Retinal pigment epithelial cell (primary cell): Measurements from ENCODE around the gene ZIC2.

Source experiments
- DNase-seq: peaks from one replicate; pipeline ENCODE4 v3.0.0-alpha.2; 2010; ENCODE audit warnings: low read depth
- H3K4me3 ChIP-seq: 2 replicates; pipeline ENCODE4 v1.5.1; 2011; ENCODE audit warnings: mild to moderate bottlenecking, low read length, control low read depth, moderate library complexity
- TF ChIP-seq, protein P1 (sequence below): conservative IDR thresholded peaks from 2 replicates; pipeline ENCODE4 v1.5.1; 2011; ENCODE audit warnings: low read depth, low read length, control low read depth, inconsistent platforms

The ZIC2 gene

DNA sequence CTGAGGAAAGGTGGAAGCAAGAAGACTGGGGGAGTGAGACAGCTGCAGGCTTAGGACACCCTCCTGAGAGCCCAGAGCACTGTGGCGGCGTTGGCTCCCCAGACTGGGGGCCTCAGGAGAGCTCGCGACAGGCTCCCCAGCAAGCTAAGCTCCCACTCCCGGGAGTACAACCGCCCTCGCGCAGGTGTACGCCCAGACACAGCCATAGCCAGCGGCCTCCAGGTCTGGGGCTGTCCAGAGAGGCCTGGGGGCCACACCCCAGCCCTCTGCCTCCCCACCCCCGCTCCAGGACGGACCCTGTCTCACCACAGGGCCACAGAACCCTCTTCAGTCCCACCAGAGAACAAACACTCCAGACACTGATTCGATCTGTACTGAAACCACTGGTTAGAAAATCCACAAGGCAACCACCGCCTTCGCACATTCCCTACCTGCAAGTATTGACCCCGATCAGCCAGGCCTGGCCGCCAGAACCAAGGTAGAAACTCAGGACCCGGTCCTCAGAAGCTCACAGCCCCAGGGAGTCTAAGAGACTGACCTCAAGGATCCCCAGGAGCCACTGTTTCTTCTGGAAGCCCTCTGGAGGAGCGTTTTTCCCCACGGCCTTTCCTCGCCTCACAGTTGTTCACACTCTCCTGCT, 26.4 kb upstream of the ZIC2 start:
- TF ChIP-seq, protein P1, sequence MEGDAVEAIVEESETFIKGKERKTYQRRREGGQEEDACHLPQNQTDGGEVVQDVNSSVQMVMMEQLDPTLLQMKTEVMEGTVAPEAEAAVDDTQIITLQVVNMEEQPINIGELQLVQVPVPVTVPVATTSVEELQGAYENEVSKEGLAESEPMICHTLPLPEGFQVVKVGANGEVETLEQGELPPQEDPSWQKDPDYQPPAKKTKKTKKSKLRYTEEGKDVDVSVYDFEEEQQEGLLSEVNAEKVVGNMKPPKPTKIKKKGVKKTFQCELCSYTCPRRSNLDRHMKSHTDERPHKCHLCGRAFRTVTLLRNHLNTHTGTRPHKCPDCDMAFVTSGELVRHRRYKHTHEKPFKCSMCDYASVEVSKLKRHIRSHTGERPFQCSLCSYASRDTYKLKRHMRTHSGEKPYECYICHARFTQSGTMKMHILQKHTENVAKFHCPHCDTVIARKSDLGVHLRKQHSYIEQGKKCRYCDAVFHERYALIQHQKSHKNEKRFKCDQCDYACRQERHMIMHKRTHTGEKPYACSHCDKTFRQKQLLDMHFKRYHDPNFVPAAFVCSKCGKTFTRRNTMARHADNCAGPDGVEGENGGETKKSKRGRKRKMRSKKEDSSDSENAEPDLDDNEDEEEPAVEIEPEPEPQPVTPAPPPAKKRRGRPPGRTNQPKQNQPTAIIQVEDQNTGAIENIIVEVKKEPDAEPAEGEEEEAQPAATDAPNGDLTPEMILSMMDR = no peak
- DNase-seq = no peak
- no peak overlapping the region for H3K4me3 ChIP-seq

DNA sequence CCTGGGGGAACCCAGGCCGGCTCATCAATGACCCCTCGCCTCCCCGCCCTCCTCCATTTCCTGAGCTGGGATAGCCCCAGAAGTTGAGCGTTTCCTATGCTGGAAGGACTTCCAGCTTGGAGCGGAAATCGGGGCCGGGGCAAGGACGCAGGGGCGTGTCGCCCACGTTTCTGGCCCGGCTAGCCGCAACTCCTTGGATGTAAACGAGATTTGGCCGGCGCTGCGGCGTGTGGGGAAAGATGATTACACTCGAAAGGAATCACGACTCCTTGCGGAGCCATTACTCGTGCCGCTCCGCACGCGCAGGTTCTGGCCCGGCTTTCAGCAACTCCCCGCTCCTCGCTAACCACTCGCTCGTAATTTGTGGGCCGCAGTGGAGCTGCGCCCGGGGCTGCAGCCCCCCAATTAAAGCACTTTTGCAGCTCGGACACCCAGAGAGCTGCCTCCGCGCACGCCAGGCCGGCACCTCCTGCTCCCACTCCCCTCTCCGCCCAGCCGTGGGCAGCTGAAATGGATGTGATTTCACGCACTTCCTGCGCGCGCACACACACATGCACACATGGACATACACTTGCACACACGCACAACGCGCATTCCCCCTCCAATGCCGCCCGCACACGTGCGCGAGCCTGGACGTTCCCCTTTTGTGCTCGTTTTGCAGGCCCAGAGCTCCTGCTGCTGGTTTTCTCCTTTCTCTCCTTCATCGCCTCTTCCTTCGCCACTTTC, 25.7 kb upstream of the ZIC2 start:
- no peak for DNase-seq
- H3K4me3 ChIP-seq = no peak overlapping the region
- TF ChIP-seq, protein P1 = no peak

DNA sequence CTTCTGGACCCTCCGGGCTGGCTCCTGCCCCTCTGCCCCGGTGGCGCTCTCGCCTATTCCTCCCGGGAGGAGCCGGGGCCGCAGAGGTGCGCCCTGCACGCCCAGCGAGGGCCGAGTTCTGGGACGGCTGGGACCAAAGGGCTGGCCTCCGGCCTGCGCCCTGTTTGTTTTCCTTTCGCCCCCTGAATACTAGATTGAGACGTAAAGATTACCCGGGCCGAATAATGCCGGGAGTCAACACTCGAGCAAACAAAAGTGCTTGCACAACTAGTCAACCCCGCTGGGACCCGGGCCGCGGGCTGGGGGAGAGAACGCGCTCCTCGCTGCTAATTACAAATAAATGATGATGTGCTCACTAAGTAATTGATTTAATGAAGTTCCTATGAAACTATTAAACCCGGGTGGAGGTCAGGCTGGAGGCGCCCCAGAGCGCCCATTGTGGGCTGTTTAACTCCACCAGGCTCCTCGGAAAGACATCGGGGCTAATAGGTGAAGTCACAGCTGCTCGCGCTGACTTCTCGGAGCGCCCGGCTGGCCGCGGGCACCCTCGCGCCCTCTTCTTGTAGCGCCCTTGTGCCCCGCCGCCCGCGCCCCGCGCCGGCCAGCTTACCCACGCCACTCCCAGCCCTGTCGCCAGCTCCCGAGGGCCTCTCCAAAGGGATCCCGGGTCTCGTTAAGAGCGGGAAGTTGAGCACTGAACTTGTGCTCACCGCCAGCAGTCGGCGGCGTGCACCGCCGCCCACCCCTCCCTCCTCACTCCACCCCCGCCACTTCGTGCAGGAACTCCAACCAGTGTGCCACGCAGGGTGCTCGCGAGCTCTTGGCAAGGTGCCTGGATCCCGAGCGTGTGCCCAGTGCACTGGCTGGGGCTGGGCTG, 24.9 kb upstream of the ZIC2 start:
- H3K4me3 ChIP-seq = no peak overlapping the region

DNA sequence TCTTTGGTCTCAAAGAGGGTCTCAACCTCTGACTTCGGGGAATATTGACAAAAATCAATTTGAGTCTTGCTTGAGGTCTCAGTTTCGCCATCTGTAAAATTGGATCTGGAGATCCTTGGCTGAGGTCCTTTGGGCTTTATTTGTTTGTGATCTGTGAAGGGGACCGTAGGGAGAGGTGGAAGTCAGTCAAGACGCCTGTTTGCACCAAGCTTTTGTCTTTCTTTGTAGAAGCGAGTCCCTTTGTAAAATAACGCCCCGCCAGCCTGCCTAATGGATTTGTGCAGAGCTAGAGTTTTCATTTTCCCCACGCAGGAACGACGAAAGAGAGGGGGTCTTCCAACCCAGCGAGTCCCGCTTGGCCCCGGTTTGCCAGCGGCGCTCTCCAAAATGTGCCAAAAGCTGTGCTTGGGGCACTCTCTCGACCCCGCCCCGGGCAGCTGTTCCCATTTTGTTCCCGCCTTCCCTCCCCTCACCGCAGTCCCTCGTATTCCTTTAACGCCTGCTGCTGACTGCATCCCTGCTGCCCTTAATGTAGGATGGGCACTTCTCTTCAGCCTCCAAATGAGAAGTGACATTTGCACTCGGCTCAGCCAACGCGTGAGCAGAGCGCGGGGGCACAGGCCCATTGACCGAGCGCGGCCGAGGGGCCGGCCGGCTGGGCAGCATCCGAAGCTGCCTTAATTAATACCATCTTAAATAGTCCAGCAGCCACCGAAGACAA, 23.0 kb upstream of the ZIC2 start:
- TF ChIP-seq, protein P1 = no peak
- H3K4me3 ChIP-seq = no peak overlapping the region
- DNase-seq = no peak

More for the DNA sequence above, 24.9 kb upstream of the ZIC2 start:
- TF ChIP-seq, protein P1 = no peak
- DNase-seq = no peak

DNA sequence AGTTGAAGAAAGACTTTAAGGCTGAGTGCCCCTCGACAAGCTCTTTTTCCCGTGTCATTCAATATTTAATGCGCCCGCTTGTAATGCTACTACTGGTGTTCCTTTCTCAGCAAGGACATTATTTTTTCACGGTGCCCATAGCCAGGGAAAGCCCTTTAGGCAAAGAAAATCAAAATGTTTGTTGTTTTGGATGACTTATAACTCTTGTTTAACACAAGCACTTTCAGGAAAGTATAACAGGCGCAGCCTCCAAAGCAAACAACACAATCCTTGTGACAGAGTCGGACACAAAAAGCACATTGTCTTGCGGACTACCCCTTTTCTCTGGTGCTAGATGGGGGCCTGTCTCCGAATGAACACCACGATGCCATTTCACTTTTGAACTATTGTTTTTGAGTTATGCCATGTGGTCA, 22.5 kb upstream of the ZIC2 start:
- DNase-seq = no peak
- H3K4me3 ChIP-seq = no peak overlapping the region
- TF ChIP-seq, protein P1 = no peak

DNA sequence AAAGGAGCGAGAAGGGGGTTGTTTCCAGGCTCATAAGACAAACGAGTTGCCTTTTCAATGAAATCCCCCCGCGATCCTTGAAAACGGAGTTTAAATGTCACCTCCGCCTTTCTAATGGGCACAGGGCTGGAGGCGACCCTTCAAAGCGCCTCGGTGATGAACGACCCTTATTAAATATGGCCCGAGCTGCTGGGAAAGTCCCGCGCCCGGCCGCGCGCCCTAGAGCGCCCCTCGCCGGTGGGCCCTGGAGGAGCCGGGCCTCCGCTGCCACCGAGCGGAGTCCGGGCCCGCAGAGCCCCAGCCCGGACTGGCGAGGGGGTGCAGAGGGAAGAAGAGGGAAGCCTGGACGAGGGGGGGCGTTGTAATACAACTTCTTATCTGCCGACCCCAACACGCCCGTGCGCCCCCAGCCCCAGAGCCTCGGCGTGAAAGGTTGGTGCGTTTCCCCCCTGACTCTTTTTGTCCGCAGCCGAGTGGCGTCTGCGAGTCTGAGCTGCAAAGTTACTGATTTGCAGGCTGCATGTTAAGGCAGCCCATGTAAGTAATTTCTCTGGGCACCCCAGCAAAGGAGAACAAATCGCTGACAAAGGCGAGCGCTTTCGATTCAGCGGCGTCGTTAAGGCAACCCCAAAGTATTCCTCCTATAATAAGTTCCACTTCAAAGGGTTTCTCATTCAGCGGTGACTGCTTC, 21.9 kb upstream of the ZIC2 start:
- TF ChIP-seq, protein P1 = no peak
- no peak overlapping the region for H3K4me3 ChIP-seq
- DNase-seq = no peak
